ENCODE measurements around the gene GRIN1.

The GRIN1 gene

GRCh38 chr9:137099231-137099630 lies 39.7 kb upstream of the GRIN1 start:
- ChIA-PET CTCF (no interaction called here), POLR2A (no interaction called here)
- TF ChIP-seq CTCF (IDR thresholded peaks at IDR 0.05; ENCODE audit: control extremely low read depth, extremely low read depth, low read depth, missing control alignments), result no peak
- DNase-seq (ENCODE audit: extremely low spot score), result no peak

GRCh38 chr9:137103206-137103999 lies 35.6 kb upstream of the GRIN1 start:
- CTCF ChIA-PET, result interaction anchor here (1.2 kb wide), 1 partner anchor 56 kb away, joined by 3 read pairs; no protein-coding TSS in a partner anchor
- DNase-seq (ENCODE audit: extremely low spot score), result no peak
- POLR2A ChIA-PET, result no interaction called here
- TF ChIP-seq CTCF (IDR thresholded peaks at IDR 0.05; ENCODE audit: control extremely low read depth, extremely low read depth, low read depth, missing control alignments), result no peak

- CTCF ChIA-PET, result interaction anchor here (1.0 to 3.7 kb wide), 4 partner anchors 11 to 131 kb away, joined by 3 to 18 read pairs (median 10); partner anchors contain the start of gene RNF224
- POLR2A ChIA-PET, result interaction anchor here (0.5 kb wide), 1 partner anchor 47 kb away, joined by 4 read pairs; no protein-coding TSS in a partner anchor
- no peak for TF ChIP-seq CTCF (IDR thresholded peaks at IDR 0.05; ENCODE audit: control extremely low read depth, extremely low read depth, low read depth, missing control alignments)
- DNase-seq (ENCODE audit: extremely low spot score), result no peak
These were observed 32.9 kb upstream of the GRIN1 start for GRCh38 chr9:137105814-137106661.

- POLR2A ChIA-PET, result interaction anchor here (0.5 to 1.3 kb wide), 2 partner anchors 20 to 48 kb away, joined by 3 to 4 read pairs; partner anchors contain the start of gene MAN1B1
- TF ChIP-seq CTCF (IDR thresholded peaks at IDR 0.05; ENCODE audit: control extremely low read depth, extremely low read depth, low read depth, missing control alignments), result no peak
- CTCF ChIA-PET, result interaction anchor here (0.7 to 3.7 kb wide), 6 partner anchors 11 to 130 kb away, joined by 3 to 18 read pairs (median 3); partner anchors contain the start of gene RNF224
- no peak for DNase-seq (ENCODE audit: extremely low spot score)
These were observed 32.2 kb upstream of the GRIN1 start for GRCh38 chr9:137106662-137107250.

- no peak for DNase-seq (ENCODE audit: extremely low spot score)
- ChIA-PET CTCF (interaction anchor here (0.7 to 3.7 kb wide), 5 partner anchors 11 to 130 kb away, joined by 3 to 18 read pairs (median 3); no protein-coding TSS in a partner anchor), POLR2A (interaction anchor here (1.3 to 1.4 kb wide), 2 partner anchors 11 to 20 kb away, joined by 3 to 4 read pairs; partner anchors contain the start of gene MAN1B1)
- no peak for TF ChIP-seq CTCF (IDR thresholded peaks at IDR 0.05; ENCODE audit: control extremely low read depth, extremely low read depth, low read depth, missing control alignments)
These were observed 31.5 kb upstream of the GRIN1 start for GRCh38 chr9:137107312-137107921.
